Fibroblast of the aortic adventitia (primary cell): ENCODE data around the gene KIAA1958. TPM values are rescaled to one million over a fixed set of nuclear protein-coding genes. Genes with fewer than 3 reads are reported as not detected.

Experiments used
- DNase-seq: peaks from one replicate; pipeline ENCODE4 v3.0.0-alpha.2; 2010; ENCODE audit warnings: low read depth
- H3K4me3 ChIP-seq: 2 replicates; pipeline ENCODE4 v1.5.1; 2011; ENCODE audit warnings: low read depth, mild to moderate bottlenecking, control low read depth, low read length, moderate library complexity
- CTCF ChIP-seq: IDR thresholded peaks from 2 replicates; pipeline ENCODE4 v1.5.1; 2011; ENCODE audit warnings: mild to moderate bottlenecking, low read length, control low read depth, inconsistent platforms; ENCODE audit not compliant: insufficient read depth
- total RNA-seq: library from RNA; depleted of rRNA; stranded (reverse); fragments of >200 nt; gene quantifications from 2 replicates; pipeline ENCODE4 v1.2.3, GENCODE V29; 2012; ENCODE audit warnings: low replicate concordance

Gene KIAA1958
- total RNA-seq, 1 donor: 1.4 TPM

- DNase-seq: no peak
- no peak overlapping the region for H3K4me3 ChIP-seq
- TF ChIP-seq CTCF: no peak
These were observed 133.8 kb downstream of the KIAA1958 start for GRCh38 chr9:112620388-112620787.

GRCh38 chr9:112621018-112621655 is 134.5 kb downstream of the KIAA1958 start:
- no peak for TF ChIP-seq CTCF
- no peak for DNase-seq
- no peak overlapping the region for H3K4me3 ChIP-seq

- no peak for DNase-seq
- TF ChIP-seq CTCF: no peak
- H3K4me3 ChIP-seq: no peak overlapping the region
These were observed 136.6 kb downstream of the KIAA1958 start for GRCh38 chr9:112623198-112623597.

- DNase-seq: no peak
- no peak for TF ChIP-seq CTCF
- no peak overlapping the region for H3K4me3 ChIP-seq
These were observed 138.4 kb downstream of the KIAA1958 start for GRCh38 chr9:112624711-112625707.

- no peak for DNase-seq
- no peak overlapping the region for H3K4me3 ChIP-seq
- TF ChIP-seq CTCF: no peak
These were observed 143.3 kb downstream of the KIAA1958 start for GRCh38 chr9:112629671-112630485.

- H3K4me3 ChIP-seq: no peak overlapping the region
- TF ChIP-seq CTCF: no peak
- DNase-seq: no peak
These were observed 144.9 kb downstream of the KIAA1958 start for GRCh38 chr9:112631313-112632070.
